Ishikawa (cell line): Measurements from ENCODE around the gene COX7A2.

ENCODE experiments used
- CEBPB ChIP-seq: IDR thresholded peaks from 2 replicates; pipeline ENCODE4 v1.6.1; 2012
- CREB1 ChIP-seq: IDR thresholded peaks from 2 replicates; pipeline ENCODE4 v1.6.1; 2012; ENCODE audit warnings: low read depth
- EGR1 ChIP-seq: IDR thresholded peaks from 2 replicates; pipeline ENCODE4 v1.6.1; 2012
- EP300 ChIP-seq: IDR thresholded peaks from 2 replicates; pipeline ENCODE4 v1.6.1; 2012; ENCODE audit warnings: borderline replicate concordance
- FOXM1 ChIP-seq: IDR thresholded peaks from 2 replicates; pipeline ENCODE4 v1.6.1; 2012; ENCODE audit warnings: low read depth, borderline replicate concordance
- NFIC ChIP-seq: IDR thresholded peaks from 2 replicates; pipeline ENCODE4 v1.6.1; 2012
- RAD21 ChIP-seq: IDR thresholded peaks from 2 replicates; pipeline ENCODE4 v1.6.1; 2012; ENCODE audit warnings: low read depth
- TAF1 ChIP-seq: IDR thresholded peaks from 2 replicates; pipeline ENCODE4 v1.6.1; 2012; ENCODE audit warnings: low read depth, mild to moderate bottlenecking
- TCF12 ChIP-seq: IDR thresholded peaks from 2 replicates; pipeline ENCODE4 v1.6.1; 2012; ENCODE audit warnings: low read depth
- TEAD4 ChIP-seq: IDR thresholded peaks from 2 replicates; pipeline ENCODE4 v1.6.1; 2012
- YY1 ChIP-seq: IDR thresholded peaks from 2 replicates; pipeline ENCODE4 v1.6.1; 2012; ENCODE audit warnings: low read depth
- ZBTB7A ChIP-seq: IDR thresholded peaks from 2 replicates; pipeline ENCODE4 v1.6.1; 2012; ENCODE audit warnings: low read depth
- TF ChIP-seq, protein P1 (sequence below): IDR thresholded peaks from 2 replicates; pipeline ENCODE4 v1.6.1; 2012
- TF ChIP-seq, protein P2 (sequence below): IDR thresholded peaks from 2 replicates; pipeline ENCODE4 v1.6.1; 2012
- TF ChIP-seq, protein P3 (sequence below): IDR thresholded peaks from 2 replicates; pipeline ENCODE4 v1.6.1; 2012; ENCODE audit warnings: low read depth, mild to moderate bottlenecking

Gene COX7A2

DNA sequence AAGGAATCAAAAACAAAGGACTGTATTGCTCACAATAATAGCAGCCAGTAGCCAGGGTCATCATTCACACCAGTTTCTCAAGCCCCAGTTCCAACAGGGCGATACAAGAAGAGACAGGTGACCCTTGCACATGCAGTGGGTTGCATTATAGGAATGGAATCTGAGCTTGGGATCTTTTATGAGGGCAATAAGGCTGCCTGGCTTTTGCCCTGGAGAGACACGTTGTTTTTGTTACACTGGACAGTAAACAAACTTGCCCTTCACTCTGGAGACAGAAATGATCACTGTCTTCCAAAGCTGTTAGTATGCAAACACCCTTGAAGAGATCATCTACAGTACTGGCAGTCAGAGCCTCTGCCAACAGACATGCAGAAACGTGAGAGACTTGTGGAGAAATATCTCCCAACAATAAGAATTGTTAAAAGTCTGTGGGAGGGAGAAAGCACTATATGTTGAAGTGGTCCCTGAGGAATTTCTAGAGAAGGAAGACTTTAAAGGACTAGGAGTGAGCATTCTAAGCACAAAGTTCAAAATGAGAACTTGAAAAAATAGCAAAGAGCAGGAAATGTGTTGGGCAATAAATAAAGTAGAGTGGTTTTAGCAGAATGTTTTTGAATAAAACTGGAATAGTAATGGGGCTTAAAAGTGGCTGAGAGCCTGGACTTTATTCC is 31.5 kb downstream of the COX7A2 start:
- TF ChIP-seq TEAD4 (no peak), TAF1 (no peak), EP300 (no peak), EGR1 (no peak), TCF12 (no peak), FOXM1 (no peak), YY1 (no peak)
- TF ChIP-seq, protein P1, sequence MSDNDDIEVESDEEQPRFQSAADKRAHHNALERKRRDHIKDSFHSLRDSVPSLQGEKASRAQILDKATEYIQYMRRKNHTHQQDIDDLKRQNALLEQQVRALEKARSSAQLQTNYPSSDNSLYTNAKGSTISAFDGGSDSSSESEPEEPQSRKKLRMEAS, result no peak
- TF ChIP-seq, protein P2, sequence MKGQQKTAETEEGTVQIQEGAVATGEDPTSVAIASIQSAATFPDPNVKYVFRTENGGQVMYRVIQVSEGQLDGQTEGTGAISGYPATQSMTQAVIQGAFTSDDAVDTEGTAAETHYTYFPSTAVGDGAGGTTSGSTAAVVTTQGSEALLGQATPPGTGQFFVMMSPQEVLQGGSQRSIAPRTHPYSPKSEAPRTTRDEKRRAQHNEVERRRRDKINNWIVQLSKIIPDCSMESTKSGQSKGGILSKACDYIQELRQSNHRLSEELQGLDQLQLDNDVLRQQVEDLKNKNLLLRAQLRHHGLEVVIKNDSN, result no peak

DNA sequence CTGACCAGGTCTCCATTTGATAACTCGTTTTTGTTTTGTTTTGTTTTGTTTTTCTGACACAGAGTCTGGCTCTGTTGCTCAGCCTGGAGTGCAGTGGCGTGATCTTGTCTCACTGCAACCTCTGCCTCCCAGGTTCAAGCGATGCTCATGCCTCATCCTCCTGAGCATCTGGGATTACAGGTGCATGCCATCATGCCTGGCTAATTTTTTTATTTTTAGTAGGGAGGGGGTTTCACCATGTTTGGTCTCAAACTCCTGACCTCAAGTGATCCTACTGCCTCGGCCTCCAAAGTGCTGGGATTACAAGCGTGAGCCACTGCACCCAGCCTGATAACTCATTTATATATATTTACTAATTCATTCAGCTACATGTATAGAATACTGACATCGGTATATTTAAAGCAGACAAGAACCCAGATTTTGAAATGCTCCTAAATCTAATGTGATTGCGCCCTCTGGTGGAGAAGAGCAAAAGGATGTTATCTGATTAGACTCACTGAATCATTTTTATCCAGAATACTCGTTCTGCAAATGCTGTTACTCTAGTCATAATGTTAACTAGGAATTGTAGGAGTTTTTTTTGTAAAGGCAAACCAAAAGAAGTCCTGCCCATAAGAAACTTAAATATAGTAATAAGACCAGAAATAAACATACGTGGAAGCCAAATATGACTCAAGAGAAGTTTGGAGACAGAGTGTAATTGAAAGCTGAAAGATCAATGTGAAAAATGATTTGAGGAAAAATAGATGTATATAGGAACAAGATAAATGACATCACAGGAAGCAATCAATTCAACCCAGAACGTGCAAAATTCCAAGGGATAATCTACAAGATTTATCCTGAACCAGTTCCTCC is 32.5 kb downstream of the COX7A2 start:
- TF ChIP-seq RAD21, result peak; percentile 75
- TF ChIP-seq CEBPB, result no peak

DNA sequence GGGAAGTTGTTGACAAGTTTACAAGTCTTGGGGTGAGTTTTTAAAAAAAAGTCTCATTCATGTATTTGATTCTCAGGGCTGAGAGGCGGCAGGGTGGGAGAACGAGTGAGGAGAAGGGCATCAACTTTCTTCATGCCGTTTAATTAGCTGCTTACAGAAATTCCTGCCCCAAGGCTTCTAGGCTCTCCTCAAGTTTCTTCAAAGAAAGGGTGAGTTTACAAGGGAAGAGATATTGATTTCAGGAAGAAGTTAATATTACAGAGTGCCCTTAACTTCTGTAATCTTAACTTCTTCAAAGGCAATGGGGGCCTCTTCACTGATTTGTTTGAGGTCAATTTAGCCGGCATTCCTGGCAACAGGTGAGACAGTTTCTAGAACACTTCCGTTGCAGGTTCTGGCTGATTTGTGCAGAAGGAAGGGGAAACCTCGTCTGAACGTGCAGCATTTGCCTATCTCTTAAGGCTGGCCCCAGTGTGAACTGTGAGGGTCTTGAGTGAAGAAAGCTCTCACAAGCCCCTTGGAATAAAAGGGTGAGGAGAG is 34.3 kb downstream of the COX7A2 start:
- TF ChIP-seq, protein P2, result no peak
- TF ChIP-seq ZBTB7A, result no peak

DNA sequence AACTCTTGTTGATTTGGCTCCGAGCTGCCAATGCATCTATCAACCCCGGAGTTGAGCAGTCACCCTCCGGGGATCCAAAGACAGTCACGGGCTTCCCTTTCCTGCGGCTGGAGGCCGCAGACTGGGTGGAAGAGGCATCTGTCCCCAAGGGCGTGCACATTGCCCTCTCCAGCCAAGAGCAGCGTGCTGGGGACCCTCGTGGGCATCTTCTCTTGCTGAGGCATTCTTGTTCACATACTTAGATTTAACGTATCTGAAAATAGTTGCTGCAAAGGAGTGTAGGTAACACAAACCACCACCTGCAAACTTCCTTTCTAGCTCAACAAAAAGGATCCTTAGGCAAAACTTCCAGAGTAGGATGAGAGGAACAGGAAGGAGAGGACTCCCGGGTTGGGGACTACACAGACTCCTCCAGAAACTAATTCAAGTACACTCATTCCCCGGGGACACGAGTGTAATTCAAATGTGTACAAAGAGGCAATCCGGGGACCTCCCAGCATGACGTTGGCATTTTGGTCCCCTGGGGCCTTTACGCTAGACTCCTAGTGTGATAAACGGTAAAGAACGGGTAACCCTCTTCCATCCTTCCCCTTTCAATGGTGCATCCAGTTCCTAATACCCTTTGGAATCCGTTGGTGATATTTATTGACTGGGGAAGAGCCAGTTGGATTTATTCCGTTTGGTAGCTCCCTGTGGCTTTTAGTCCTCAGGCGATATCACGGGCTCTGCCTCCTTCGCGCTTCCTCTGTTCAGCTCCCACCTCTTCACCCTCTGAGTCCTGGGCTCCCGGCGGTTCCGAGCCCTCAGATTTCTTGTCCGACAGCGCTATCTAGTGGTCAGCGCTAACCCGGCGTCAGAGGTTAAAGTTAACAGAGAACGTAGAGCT is 35.1 kb downstream of the COX7A2 start:
- no peak for TF ChIP-seq TAF1
- TF ChIP-seq TCF12, result no peak
- no peak for TF ChIP-seq FOXM1
- TF ChIP-seq YY1, result no peak
- TF ChIP-seq, protein P3, sequence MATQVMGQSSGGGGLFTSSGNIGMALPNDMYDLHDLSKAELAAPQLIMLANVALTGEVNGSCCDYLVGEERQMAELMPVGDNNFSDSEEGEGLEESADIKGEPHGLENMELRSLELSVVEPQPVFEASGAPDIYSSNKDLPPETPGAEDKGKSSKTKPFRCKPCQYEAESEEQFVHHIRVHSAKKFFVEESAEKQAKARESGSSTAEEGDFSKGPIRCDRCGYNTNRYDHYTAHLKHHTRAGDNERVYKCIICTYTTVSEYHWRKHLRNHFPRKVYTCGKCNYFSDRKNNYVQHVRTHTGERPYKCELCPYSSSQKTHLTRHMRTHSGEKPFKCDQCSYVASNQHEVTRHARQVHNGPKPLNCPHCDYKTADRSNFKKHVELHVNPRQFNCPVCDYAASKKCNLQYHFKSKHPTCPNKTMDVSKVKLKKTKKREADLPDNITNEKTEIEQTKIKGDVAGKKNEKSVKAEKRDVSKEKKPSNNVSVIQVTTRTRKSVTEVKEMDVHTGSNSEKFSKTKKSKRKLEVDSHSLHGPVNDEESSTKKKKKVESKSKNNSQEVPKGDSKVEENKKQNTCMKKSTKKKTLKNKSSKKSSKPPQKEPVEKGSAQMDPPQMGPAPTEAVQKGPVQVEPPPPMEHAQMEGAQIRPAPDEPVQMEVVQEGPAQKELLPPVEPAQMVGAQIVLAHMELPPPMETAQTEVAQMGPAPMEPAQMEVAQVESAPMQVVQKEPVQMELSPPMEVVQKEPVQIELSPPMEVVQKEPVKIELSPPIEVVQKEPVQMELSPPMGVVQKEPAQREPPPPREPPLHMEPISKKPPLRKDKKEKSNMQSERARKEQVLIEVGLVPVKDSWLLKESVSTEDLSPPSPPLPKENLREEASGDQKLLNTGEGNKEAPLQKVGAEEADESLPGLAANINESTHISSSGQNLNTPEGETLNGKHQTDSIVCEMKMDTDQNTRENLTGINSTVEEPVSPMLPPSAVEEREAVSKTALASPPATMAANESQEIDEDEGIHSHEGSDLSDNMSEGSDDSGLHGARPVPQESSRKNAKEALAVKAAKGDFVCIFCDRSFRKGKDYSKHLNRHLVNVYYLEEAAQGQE, result no peak
- TF ChIP-seq CEBPB, result no peak
- no peak for TF ChIP-seq EP300
- no peak for TF ChIP-seq ZBTB7A
- TF ChIP-seq, protein P1, result 0 out of 2 replicates have a peak, but pooled peaks have one; percentile 15
- peak; percentile 98 for TF ChIP-seq RAD21
- no peak for TF ChIP-seq NFIC
- TF ChIP-seq, protein P2, result no peak
- no peak for TF ChIP-seq EGR1
- no peak for TF ChIP-seq TEAD4
- no peak for TF ChIP-seq CREB1

DNA sequence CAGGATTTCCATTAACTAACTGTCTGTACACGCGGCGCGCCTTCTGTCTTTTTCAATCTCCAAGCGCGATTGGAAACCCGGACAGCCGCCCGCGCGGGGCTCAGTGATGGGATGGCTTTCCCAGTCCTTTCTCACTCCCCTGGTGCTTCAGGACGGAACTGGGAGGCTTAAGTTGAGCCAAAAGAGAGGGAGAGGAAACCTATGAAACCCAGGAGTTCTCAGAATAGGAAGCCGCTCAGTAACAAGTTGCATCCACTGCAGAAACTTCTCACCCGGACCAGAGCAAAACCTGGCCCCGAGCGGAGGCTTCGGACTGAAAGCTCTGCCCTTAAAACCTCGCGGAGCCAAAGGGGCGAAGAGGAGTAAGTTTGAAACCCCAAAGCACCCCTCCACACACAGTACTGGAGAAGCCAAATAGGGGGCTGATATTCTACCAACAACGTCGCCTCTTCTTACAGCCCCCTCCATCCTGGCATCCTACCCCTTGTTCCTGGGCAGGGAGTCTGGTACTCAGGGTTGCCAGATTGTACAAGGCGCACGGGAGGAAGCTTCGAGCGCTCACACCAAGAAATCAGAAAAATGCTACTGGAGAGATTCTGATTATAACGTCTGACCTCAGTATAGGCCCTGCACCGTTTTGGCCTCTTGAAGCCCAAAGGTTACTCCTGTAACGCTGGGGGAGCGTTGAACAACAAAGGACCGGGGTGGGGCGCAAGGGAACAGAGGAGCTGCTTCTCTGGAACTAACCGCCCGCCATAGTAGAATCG is 36.8 kb downstream of the COX7A2 start:
- no peak for TF ChIP-seq EP300
- TF ChIP-seq, protein P2, result no peak
- TF ChIP-seq, protein P1, result no peak
- no peak for TF ChIP-seq EGR1
- no peak for TF ChIP-seq TCF12
- TF ChIP-seq CEBPB, result no peak
- TF ChIP-seq ZBTB7A, result no peak
- TF ChIP-seq TAF1, result no peak
- TF ChIP-seq, protein P3, result no peak
- no peak for TF ChIP-seq NFIC
- TF ChIP-seq YY1, result no peak
